Esophagus muscularis mucosa (tissue), 3 donors: ENCODE results near the gene CXCL13.

Experiments used
- POLR2A ChIP-seq: fragments of 450-650 bp; IDR thresholded peaks from one replicate; pipeline ENCODE4 v1.6.1; 2017; ENCODE audit warnings: antibody characterized with exemption, moderate library complexity, mild to moderate bottlenecking, low read depth
- TF ChIP-seq, protein P1 (sequence below), 3 experiments: fragments of 200-600 bp in 2 of 3; fragments of 450-650 bp in 1 of 3; sonication (generic) in 2 of 3; IDR thresholded peaks; one replicate each; pipeline ENCODE4 v1.5.1; 2017 to 2019; ENCODE audit warnings: antibody characterized with exemption in 3 of 3, mild to moderate bottlenecking in 2 of 3, moderate library complexity in 1 of 3

DNA sequence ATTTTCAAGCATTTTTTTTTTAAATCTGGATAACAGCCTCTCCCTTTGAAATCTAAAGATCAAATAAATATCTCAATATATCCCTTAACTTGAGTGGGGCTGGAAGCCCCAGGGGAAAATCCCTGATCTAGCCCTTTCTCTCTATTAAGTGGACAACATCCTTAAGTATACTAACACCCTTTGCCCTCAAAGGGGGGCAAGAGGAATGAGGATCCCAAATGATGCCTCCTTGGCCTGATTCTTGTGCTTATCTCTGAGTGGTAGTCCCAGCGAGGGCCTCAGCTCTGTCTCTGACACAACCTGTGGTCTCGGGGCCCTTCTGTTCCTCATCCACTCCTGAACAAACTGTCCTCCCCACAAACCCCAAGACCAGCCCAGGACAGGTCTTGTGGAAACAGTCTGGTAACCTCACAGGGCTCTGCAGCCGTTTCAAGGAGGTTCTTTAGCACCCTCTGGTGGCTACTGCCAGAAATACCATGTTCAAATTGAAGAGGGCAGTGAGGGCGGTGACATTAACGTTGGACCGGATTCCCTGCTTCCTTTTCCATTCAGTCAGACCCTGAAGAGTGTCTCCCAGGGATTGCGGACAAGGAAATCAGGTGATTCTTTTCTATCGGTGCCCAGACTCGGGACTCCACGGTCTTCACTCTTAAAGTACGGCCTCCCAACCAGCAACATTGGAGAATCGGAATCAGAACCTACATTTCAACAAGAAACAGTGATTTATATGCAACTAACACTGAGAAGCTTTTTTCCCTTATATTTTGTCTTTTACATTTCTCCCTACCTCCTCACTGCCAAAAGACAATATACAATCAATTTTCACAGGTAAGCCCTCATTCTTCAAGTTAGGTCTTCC, 13.0 kb downstream of the CXCL13 start:
- no peak for TF ChIP-seq POLR2A
- TF ChIP-seq, protein P1, sequence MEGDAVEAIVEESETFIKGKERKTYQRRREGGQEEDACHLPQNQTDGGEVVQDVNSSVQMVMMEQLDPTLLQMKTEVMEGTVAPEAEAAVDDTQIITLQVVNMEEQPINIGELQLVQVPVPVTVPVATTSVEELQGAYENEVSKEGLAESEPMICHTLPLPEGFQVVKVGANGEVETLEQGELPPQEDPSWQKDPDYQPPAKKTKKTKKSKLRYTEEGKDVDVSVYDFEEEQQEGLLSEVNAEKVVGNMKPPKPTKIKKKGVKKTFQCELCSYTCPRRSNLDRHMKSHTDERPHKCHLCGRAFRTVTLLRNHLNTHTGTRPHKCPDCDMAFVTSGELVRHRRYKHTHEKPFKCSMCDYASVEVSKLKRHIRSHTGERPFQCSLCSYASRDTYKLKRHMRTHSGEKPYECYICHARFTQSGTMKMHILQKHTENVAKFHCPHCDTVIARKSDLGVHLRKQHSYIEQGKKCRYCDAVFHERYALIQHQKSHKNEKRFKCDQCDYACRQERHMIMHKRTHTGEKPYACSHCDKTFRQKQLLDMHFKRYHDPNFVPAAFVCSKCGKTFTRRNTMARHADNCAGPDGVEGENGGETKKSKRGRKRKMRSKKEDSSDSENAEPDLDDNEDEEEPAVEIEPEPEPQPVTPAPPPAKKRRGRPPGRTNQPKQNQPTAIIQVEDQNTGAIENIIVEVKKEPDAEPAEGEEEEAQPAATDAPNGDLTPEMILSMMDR (IDR thresholded peaks at IDR 0.05) = peak; percentile 67 to 83 (median 68)
